ENCODE measurements around the gene SELENOI.

GRCh38 chr2:26438926-26439325 is 93.0 kb downstream of the SELENOI start:
- TF ChIP-seq CTCF (IDR thresholded peaks at IDR 0.05 in 2 of 3, conservative IDR thresholded peaks at IDR 0.05 in 1 of 3; ENCODE audit: borderline replicate concordance in 1 of 3, insufficient read depth in 1 of 3, low read depth in 2 of 3, low read length in 2 of 3) (no peak), POLR2A (IDR thresholded peaks at IDR 0.05; ENCODE audit: borderline replicate concordance, extremely low read depth, insufficient read depth, insufficient read length) (no peak), ELF1 (IDR thresholded peaks at IDR 0.05; ENCODE audit: borderline replicate concordance, low read depth) (no peak), EZH2 (IDR thresholded peaks at IDR 0.05) (no peak), CEBPB (IDR thresholded peaks at IDR 0.05; ENCODE audit: low read depth) (no peak), MAX (IDR thresholded peaks at IDR 0.05) (no peak), ZNF274 (IDR thresholded peaks at IDR 0.05; ENCODE audit: low read depth, low read length) (no peak), CBX3 (IDR thresholded peaks at IDR 0.05; ENCODE audit: low read depth) (no peak), RAD21 (IDR thresholded peaks at IDR 0.05; ENCODE audit: low read depth) (no peak), REST (IDR thresholded peaks at IDR 0.05; ENCODE audit: low read depth) (no peak), SP1 (IDR thresholded peaks at IDR 0.05; ENCODE audit: low read depth) (no peak), TCF7L2 (IDR thresholded peaks at IDR 0.05; ENCODE audit: borderline replicate concordance, extremely low read depth, insufficient read depth, insufficient read length) (no peak), EZH2phosphoT487 (IDR thresholded peaks at IDR 0.05; ENCODE audit: borderline replicate concordance) (no peak)

Data from HCT116 (cell line).